ENCODE measurements around the gene SYCN. TPM values are rescaled to one million over a fixed set of nuclear protein-coding genes. Genes with fewer than 3 reads are reported as not detected.

Gene SYCN
- total and polyA plus RNA-seq, 2 of the 13 experiments (the other 11 are each of a cell fraction or from before 2014, with no cell fraction given) = not detected

DNA sequence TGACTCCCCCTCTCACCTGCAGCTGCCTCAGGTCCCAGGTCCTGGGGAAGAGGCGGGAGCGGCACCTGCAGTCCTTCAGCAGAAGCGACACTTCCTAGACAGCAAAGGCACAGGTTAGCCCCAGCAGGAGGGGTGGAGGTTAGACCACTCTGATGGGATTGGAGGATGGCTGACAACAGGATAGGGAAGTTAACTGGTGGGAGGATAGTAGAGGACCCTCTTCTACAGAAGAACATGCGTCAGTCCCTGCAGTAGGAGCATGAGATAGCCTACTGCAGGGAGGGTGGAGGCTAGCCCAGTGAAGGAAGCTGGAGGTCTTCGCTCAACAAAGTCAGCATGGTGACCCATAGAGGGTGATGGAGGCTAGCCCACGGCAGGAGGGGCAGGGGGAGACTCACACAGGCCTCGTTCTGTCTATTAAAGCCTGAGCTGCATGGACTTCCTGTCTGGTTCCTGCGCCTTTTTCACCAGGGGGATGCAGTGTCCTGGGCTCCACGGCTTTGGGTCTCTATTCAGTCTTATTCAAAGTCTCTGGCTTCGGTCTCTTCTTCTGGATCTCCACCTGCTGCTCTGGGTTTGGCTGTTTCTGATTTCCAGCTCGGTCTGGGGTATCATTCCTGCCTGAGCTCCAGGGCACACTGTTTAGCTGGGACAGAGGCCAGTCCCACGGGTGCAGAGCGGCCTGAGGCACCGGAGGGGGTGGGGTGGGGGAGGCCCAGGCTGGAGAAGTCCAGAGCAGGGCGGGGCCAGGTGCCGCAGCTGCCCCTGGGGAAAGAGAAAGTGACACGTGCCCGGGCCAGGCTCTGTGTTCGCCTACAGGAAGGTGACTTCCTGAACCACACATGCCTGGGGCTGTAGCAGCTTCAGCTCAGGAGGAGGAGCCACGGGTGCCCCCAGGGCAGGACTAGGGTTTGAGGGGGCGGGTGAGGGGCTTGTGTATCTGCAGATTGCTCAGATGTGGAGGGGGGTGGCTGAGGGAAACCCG, 33.4 kb upstream of the SYCN start:
- H3K9me3 ChIP-seq (ENCODE audit: low read length) = no peaks in the 10 kb centered on the region
- no TSS peak for BruUV-seq (replicated peaks)
- WGBS (ENCODE audit: low lambda C conversion rate) = 16% methylated on average over 18 of the region's 22 CpGs
- ATAC-seq (peak; percentile 87), DNase-seq (ENCODE audit: low spot score) (peak; percentile 45), FAIRE-seq (no peak)
- H3K36me3 ChIP-seq (replicated peaks in 1 of 2; ENCODE audit: control insufficient read depth in 1 of 2, insufficient read depth in 2 of 2, low read length in 2 of 2) = no peaks in the 10 kb centered on the region
- H2AFZ ChIP-seq (ENCODE audit: low read length) = no peak overlapping the region
- peak overlapping the region; percentile 38 for H3K4me2 ChIP-seq (ENCODE audit: low read depth, low read length)
- peaks cover 13% of the 10 kb centered on the region for H3K4me1 ChIP-seq (ENCODE audit: insufficient read depth, low read length)
- peaks cover 0 to 2% of the 10 kb centered on the region in 2 experiments; a peak in 1 of 5 replicates for H3K27me3 ChIP-seq (ENCODE audit: control insufficient read depth in 1 of 2, insufficient read depth in 2 of 2, low read length in 2 of 2)
- ChIA-PET POLR2A (interaction anchor here (0.6 to 1.1 kb wide), 2 partner anchors 153 to 719 kb away, joined by 4 to 5 read pairs; partner anchors contain the start of gene PAF1), CTCF (ENCODE audit: low intra/inter-chr PET ratio, low total read pairs) (no interaction called here)
- in situ Hi-C loops (cut with HindIII; ENCODE audit: extremely low pct_ligation_motif_present, low pct_unique_long_range_greater_than_20kb) (no loop called here), intact Hi-C loops (cut with micrococcal nuclease; ENCODE audit: unreplicated experiment) (no loop called here)
- H3K9ac ChIP-seq (ENCODE audit: insufficient read depth, low read depth, low read length) = no peak overlapping the region
- peak overlapping the region in 2 of 3 experiments; percentile 1 to 38; a peak in 1 of 6 replicates for H3K4me3 ChIP-seq (replicated peaks in 1 of 3; ENCODE audit: insufficient read depth in 1 of 3, low read depth in 2 of 3, low read length in 3 of 3)
- H4K20me1 ChIP-seq (ENCODE audit: insufficient read depth, low read length) = no peaks in the 10 kb centered on the region
- H3K27ac ChIP-seq (ENCODE audit: extremely low read length, insufficient read depth, low read length) = no peak overlapping the region
- H3K79me2 ChIP-seq (ENCODE audit: insufficient read depth, low read length) = no peaks in the 10 kb centered on the region
- TF ChIP-seq ATF7-NPFF (CRISPR knock-in tag; IDR thresholded peaks at IDR 0.05; ENCODE audit: low read depth) (no peak), ETV5 (CRISPR knock-in tag; IDR thresholded peaks at IDR 0.05; ENCODE audit: borderline replicate concordance) (peak; percentile 33; the same call in 1 of the 2 replicates), SAP130 (CRISPR knock-in tag; IDR thresholded peaks at IDR 0.05; ENCODE audit: low read depth) (peak; percentile 41; the same call in 1 of the 2 replicates), JUN (CRISPR knock-in tag; IDR thresholded peaks at IDR 0.05) (no peak), MYC (CRISPR knock-in tag; IDR thresholded peaks at IDR 0.05; ENCODE audit: borderline replicate concordance) (peak; percentile 21; the same call in 1 of the 2 replicates), BHLHE40 (IDR thresholded peaks at IDR 0.05; ENCODE audit: low read length) (peak; percentile 77)
- TF ChIP-seq, protein P1, sequence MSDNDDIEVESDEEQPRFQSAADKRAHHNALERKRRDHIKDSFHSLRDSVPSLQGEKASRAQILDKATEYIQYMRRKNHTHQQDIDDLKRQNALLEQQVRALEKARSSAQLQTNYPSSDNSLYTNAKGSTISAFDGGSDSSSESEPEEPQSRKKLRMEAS (IDR thresholded peaks at IDR 0.05) = peak; percentile 55; the same call in 1 of the 2 replicates
- TF ChIP-seq, protein P2, sequence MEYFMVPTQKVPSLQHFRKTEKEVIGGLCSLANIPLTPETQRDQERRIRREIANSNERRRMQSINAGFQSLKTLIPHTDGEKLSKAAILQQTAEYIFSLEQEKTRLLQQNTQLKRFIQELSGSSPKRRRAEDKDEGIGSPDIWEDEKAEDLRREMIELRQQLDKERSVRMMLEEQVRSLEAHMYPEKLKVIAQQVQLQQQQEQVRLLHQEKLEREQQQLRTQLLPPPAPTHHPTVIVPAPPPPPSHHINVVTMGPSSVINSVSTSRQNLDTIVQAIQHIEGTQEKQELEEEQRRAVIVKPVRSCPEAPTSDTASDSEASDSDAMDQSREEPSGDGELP (IDR thresholded peaks at IDR 0.05; ENCODE audit: borderline replicate concordance, low read depth) = peak; percentile 21; the same call in 1 of the 2 replicates
- TF ChIP-seq, protein P3, sequence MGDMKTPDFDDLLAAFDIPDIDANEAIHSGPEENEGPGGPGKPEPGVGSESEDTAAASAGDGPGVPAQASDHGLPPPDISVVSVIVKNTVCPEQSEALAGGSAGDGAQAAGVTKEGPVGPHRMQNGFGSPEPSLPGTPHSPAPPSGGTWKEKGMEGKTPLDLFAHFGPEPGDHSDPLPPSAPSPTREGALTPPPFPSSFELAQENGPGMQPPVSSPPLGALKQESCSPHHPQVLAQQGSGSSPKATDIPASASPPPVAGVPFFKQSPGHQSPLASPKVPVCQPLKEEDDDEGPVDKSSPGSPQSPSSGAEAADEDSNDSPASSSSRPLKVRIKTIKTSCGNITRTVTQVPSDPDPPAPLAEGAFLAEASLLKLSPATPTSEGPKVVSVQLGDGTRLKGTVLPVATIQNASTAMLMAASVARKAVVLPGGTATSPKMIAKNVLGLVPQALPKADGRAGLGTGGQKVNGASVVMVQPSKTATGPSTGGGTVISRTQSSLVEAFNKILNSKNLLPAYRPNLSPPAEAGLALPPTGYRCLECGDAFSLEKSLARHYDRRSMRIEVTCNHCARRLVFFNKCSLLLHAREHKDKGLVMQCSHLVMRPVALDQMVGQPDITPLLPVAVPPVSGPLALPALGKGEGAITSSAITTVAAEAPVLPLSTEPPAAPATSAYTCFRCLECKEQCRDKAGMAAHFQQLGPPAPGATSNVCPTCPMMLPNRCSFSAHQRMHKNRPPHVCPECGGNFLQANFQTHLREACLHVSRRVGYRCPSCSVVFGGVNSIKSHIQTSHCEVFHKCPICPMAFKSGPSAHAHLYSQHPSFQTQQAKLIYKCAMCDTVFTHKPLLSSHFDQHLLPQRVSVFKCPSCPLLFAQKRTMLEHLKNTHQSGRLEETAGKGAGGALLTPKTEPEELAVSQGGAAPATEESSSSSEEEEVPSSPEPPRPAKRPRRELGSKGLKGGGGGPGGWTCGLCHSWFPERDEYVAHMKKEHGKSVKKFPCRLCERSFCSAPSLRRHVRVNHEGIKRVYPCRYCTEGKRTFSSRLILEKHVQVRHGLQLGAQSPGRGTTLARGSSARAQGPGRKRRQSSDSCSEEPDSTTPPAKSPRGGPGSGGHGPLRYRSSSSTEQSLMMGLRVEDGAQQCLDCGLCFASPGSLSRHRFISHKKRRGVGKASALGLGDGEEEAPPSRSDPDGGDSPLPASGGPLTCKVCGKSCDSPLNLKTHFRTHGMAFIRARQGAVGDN (CRISPR knock-in tag; IDR thresholded peaks at IDR 0.05) = peak; percentile 60
- TF ChIP-seq, protein P4, sequence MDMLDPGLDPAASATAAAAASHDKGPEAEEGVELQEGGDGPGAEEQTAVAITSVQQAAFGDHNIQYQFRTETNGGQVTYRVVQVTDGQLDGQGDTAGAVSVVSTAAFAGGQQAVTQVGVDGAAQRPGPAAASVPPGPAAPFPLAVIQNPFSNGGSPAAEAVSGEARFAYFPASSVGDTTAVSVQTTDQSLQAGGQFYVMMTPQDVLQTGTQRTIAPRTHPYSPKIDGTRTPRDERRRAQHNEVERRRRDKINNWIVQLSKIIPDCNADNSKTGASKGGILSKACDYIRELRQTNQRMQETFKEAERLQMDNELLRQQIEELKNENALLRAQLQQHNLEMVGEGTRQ (IDR thresholded peaks at IDR 0.05; ENCODE audit: low read depth, low read length) = peak; percentile 35; the same call in 1 of the 2 replicates
- TF ChIP-seq, protein P4 (CRISPR knock-in tag; IDR thresholded peaks at IDR 0.05; ENCODE audit: borderline replicate concordance) = no peak
- TF ChIP-seq, protein P5, sequence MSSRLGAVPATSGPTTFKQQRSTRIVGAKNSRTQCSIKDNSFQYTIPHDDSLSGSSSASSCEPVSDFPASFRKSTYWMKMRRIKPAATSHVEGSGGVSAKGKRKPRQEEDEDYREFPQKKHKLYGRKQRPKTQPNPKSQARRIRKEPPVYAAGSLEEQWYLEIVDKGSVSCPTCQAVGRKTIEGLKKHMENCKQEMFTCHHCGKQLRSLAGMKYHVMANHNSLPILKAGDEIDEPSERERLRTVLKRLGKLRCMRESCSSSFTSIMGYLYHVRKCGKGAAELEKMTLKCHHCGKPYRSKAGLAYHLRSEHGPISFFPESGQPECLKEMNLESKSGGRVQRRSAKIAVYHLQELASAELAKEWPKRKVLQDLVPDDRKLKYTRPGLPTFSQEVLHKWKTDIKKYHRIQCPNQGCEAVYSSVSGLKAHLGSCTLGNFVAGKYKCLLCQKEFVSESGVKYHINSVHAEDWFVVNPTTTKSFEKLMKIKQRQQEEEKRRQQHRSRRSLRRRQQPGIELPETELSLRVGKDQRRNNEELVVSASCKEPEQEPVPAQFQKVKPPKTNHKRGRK (CRISPR knock-in tag; IDR thresholded peaks at IDR 0.05) = no peak
